GM18507 (cell line): Measurements from ENCODE around the gene PSMG2.
A peak's percentile ranks its signal among the peaks of the same experiment; 100 is the strongest.

ENCODE experiments used
- DNase-seq: peaks from one replicate; pipeline ENCODE4 v3.0.0; 2011; ENCODE audit warnings: low read depth; ENCODE audit not compliant: insufficient read length; ENCODE audit errors: extremely low spot score
- FAIRE-seq: peaks from 2 replicates; lab custom pipeline; 2011; peaks lifted over from hg19 to GRCh38; lab: Jason Lieb, UNC

Gene PSMG2

GRCh38 chr18:12711446-12711845 lies 8.6 kb downstream of the PSMG2 start:
- DNase-seq: no peak
- FAIRE-seq: no peak

GRCh38 chr18:12721495-12722275 lies 18.8 kb downstream of the PSMG2 start:
- FAIRE-seq: no peak

GRCh38 chr18:12722731-12723130 lies 19.9 kb downstream of the PSMG2 start:
- FAIRE-seq: no peak
- no peak for DNase-seq

More at GRCh38 chr18:12721495-12722275, 18.8 kb downstream of the PSMG2 start:
- no peak for DNase-seq

GRCh38 chr18:12726331-12726730 lies 23.5 kb downstream of the PSMG2 start:
- FAIRE-seq (no peak), DNase-seq (no peak)

GRCh38 chr18:12726774-12727550 lies 24.1 kb downstream of the PSMG2 start:
- DNase-seq (no peak), FAIRE-seq (peak; percentile 80)

DNA sequence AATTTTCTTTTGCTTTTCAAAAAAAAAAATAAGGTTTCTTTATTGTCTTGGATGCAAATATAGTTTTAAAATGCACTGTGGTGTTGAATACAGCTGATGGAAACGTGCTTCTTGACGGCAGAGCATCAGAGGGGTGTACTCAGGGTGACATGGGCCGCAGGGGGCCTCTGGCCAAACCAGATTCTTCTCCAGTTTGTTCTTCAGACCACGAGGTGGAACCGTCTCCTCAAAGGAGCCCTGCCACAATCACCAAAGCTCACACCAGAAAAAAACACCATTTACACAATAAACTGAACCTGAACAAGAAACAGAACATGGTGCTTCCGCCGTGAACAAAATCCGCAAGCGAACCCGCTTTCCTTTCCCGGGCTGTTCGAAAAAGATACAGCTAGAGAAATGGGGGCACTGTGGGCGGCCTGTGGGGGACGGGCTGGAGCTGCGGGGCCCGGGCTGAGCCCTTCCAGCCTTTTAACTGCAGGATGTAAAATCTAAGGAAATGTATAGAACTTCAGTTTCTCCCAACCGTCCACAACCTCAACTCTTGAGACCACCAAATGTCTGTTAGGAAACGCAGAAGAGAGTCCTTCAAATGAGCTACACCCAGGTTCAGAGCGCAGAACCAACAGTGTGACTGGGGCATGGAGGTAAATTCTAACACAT lies 34.5 kb downstream of the PSMG2 start:
- FAIRE-seq: no peak
- DNase-seq: no peak

DNA sequence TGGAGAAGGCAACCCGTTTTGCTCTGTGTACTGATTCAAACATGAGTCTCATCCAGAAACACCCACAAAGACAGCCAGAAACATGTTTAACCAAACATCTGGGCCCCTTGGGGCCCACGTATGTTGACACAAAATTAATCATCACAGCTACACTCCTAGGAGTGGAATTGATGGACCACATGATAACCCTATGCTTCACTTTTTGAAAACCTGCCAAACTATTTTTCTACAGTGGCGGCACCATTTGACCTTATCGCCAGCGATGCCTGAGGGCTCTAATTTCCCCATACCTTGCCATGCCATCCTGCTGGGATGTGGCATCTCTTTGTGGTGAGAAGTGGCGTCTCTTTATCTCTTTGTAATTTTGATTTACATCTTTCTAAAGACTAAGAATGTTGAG lies 38.5 kb downstream of the PSMG2 start:
- FAIRE-seq: no peak
- no peak for DNase-seq

GRCh38 chr18:12742453-12742852 lies 39.6 kb downstream of the PSMG2 start:
- no peak for DNase-seq
- no peak for FAIRE-seq

DNA sequence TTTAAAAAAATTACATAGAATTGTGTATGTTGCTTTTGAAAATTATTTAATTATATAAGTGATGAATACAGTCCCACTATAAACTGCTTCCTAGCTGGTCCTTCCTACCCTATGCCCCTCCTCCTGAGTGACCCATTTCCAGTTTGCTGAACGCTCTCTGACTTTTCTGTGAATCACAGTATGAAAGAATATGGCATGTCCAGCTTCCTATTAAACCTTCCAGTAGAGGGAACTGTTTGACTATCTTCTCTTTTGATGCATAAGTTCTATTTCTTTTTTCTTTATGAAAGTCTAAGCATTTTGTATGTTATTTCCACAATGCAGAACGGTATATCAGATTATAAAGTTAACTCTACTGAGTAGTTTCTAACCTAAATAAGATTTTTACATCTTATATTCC lies 41.3 kb downstream of the PSMG2 start:
- DNase-seq (no peak), FAIRE-seq (peak; percentile 60)

DNA sequence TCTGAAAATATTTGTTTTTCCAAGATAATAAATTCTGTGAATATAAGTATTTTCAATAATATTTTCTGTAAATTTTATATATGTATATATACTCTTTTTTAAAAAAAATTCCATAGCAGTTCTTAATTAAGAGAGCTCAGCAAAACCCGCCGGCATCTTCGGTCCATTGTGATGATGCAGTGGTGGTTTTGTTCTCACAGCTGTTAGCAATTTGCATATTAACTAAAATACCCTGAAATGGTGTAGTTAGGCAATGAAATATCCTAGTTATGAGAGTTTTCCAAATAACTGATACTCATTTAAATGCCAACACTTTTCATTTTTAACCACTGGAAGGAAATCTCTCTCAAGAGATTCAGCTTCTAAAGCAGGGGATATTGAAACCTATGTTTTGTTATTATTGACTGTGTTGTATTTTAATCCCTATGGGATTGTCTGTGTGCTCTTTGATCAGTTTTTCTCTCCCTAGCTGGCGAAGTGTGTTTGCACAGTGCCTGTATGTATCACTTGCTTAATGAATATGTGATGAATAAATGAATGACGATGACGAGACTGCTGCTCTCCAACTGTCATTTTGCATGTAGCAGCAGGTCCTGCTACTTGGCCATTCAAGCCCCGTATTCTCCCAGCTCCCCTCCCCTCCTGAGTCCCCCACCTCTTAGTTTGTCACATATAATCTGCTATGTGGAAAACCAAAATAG lies 42.4 kb downstream of the PSMG2 start:
- no peak for DNase-seq
- no peak for FAIRE-seq

GRCh38 chr18:12747530-12748315 lies 44.9 kb downstream of the PSMG2 start:
- DNase-seq: no peak

GRCh38 chr18:12748671-12749070 lies 45.8 kb downstream of the PSMG2 start:
- DNase-seq (no peak), FAIRE-seq (no peak)

More at GRCh38 chr18:12747530-12748315, 44.9 kb downstream of the PSMG2 start:
- FAIRE-seq: no peak

DNA sequence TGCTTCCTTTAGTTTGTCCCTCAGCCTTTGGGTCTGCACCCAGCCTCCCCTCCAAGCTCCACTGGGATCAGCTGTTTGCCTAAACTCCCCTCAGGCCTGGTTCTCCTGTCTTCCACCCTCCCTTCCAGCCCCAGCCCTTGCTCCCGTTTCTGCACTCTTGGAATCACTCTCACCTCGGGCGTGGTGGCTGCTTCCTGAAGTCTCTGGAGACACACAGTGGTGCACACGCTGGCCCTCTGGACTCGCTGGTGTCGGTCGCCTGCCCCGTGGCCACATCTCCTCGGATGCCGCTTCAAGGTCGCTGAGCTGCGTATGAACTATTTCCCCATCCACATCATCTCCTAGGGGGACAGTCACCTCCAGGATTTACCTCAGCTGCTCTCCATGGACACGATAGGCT lies 46.3 kb downstream of the PSMG2 start:
- no peak for FAIRE-seq

GRCh38 chr18:12750076-12750714 lies 47.4 kb downstream of the PSMG2 start:
- DNase-seq (no peak), FAIRE-seq (no peak)

More for the DNA sequence above, 46.3 kb downstream of the PSMG2 start:
- no peak for DNase-seq

DNA sequence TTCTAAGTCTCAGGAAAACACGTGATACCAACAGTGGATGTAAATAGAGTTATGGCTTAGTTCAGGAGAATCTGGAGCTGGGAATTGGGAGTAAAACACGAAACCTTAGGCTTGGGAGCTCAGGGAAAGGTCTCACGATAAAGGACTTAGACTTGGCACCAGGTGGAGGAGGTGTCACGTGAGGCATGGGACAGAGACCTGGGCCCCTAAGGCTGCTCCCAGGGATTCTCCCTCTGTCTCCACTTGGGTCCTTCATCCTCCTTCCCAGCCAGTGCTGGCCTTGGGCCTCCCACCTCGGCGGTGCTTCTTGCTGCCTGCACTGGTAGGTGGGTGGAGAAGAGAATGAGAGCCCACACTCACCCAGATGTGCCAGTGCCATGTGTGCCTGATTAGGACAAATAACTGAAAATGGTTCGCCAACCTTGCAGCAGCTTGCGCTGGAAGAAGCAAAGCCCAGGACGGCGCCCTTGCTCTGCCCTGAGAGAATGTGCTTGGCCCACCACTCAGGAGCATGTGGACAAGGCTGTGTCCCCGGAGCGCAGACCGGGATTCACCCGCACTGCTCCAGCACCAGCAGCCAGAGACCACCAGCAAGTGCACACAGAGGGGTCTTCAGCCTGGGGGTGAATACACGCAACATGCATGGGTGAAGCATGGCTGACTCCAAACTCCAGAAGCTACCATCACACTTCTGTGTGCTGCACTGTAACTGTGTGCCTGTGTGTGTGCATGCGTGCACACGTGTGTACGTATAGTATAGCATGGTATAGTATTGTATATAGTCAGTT lies 48.1 kb downstream of the PSMG2 start:
- no peak for FAIRE-seq
- DNase-seq: no peak

GRCh38 chr18:12751503-12751884 lies 48.7 kb downstream of the PSMG2 start:
- no peak for DNase-seq
- no peak for FAIRE-seq

DNA sequence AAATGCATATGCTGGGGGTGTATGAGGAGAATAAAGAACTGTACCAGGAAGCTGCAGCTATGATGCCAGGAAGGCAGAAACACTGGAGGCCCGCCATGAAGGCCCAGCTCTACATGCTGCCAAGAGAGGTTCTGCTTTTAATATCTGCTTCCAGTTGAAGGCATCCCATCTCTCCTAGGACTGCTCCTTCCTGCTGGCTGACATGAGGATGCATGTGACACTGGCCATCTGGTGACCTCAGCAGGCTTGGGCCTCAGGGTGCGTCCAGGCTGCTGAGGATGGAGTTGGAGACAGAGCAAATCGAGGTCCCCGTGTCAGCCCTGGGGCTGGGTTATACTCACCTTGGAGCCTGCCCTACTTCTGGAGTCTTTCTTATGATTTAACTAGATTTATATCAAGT lies 49.0 kb downstream of the PSMG2 start:
- FAIRE-seq (no peak), DNase-seq (no peak)

DNA sequence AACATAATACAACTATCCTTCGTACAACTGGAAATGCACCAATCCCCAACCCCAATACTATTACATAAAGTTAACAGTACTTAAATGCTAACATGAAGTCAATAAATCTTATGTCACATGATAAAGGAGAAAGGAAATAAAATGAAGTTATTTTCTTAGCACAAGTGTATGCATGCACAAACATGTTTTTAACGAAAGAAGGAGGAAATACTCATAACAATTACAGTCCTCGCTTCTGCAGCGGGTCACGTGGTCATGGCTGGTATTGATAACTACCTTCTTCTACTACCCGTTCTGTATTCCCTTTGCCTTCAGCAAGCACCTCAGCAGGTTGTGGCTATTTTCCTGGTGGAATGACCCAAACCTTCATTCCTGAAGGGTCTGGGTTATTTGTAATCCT lies 51.7 kb downstream of the PSMG2 start:
- DNase-seq (no peak), FAIRE-seq (no peak)
